Lung (tissue), 12 donors: ENCODE measurements around the gene PPIP5K1. TPM values are rescaled to one million over a fixed set of nuclear protein-coding genes. Genes with fewer than 3 reads are reported as not detected.

Experiments used
- ATAC-seq: fragments of 200-7000 bp; cut with Tn5 transposase; one replicate; pipeline ENCODE4 v1.9.1; 2020; ENCODE audit warnings: moderate number of reproducible peaks; ENCODE audit not compliant: insufficient read depth, low FRiP score
- DNase-seq, 3 donors: peaks; one replicate each; pipeline ENCODE4 v3.0.0-alpha.2; 2013 to 2017
- H3K27ac ChIP-seq, 2 donors: one replicate each; pipeline ENCODE4 v1.5.1; 2013; ENCODE audit warnings: mild to moderate bottlenecking in 2 of 2, moderate library complexity in 2 of 2, control low read depth in 1 of 2, inconsistent platforms in 1 of 2, low read depth in 1 of 2, low read length in 1 of 2
- H3K27me3 ChIP-seq, 3 donors: one replicate each; pipeline ENCODE4 v1.5.1; 2013; ENCODE audit warnings: low read length in 2 of 3; ENCODE audit not compliant: control insufficient read depth in 3 of 3, insufficient read depth in 3 of 3
- H3K36me3 ChIP-seq, 4 donors: one replicate each; pipeline ENCODE4 v1.5.1; 2013; ENCODE audit warnings: low read length in 4 of 4, mild to moderate bottlenecking in 1 of 4, moderate library complexity in 1 of 4; ENCODE audit not compliant: control insufficient read depth in 4 of 4, insufficient read depth in 4 of 4
- H3K4me1 ChIP-seq, 5 donors: one replicate each; pipeline ENCODE4 v1.5.1; 2013; ENCODE audit warnings: low read length in 5 of 5, mild to moderate bottlenecking in 2 of 5, moderate library complexity in 1 of 5; ENCODE audit not compliant: control insufficient read depth in 5 of 5, insufficient read depth in 5 of 5
- H3K4me3 ChIP-seq: one replicate; pipeline ENCODE4 v1.5.1; 2013; ENCODE audit warnings: mild to moderate bottlenecking, control low read depth, moderate library complexity
- H3K9ac ChIP-seq, 2 donors: one replicate each; pipeline ENCODE4 v1.5.1; 2013; ENCODE audit warnings: low read length in 2 of 2, control low read depth in 1 of 2; ENCODE audit not compliant: insufficient read depth in 1 of 2
- H3K9me3 ChIP-seq, 4 donors: one replicate each; pipeline ENCODE4 v1.5.1; 2013; ENCODE audit warnings: low read length in 3 of 4, mild to moderate bottlenecking in 1 of 4, moderate library complexity in 1 of 4; ENCODE audit not compliant: control insufficient read depth in 4 of 4, insufficient read depth in 3 of 4
- CTCF ChIP-seq: IDR thresholded peaks from 2 replicates; pipeline ENCODE4 v1.5.1; 2012; ENCODE audit warnings: mild to moderate bottlenecking; ENCODE audit errors: control extremely low read depth, extremely low read depth
- WGBS, 2 donors: extraction: QIAGEN DNeasy Blood & Tissue Kit; methylation state at CpG; one replicate each; pipeline ENCODE4 v1.1.7; 2013; 5-methylcytosine and 5-hydroxymethylcytosine counted together
- polyA plus RNA-seq, 2 donors: library from polyadenylated mRNA; stranded (reverse); fragments of 200-250 nt; gene quantifications; one replicate each; pipeline ENCODE4 v1.2.1, GENCODE V29; 2013
- total RNA-seq, 2 donors: library from RNA; depleted of rRNA in 1 of 2; stranded (reverse); fragments of >200 nt in 1 of 2; gene quantifications; one replicate each; pipeline ENCODE4 v1.2.1, GENCODE V29; 2014 to 2021
- donor health status: control.
- donor health status: control.
- donor health status: Bipolar disorder and iron deficiency.
- donor health status: healthy.
- donor health status: DM: yes; HTN: yes; CAD: no.

PPIP5K1 gene
- total and polyA plus RNA-seq, 4 donors: 8.0 to 40.2 (median 16.4) TPM

- Histone ChIP-seq H3K9me3 (no peaks in the 10 kb centered on the region), H3K27me3 (no peaks in the 10 kb centered on the region), H3K9ac (peak overlapping the region; percentile 91 to 93), H3K4me3 (no peak overlapping the region), H3K4me1 (peaks cover 0 to 18% (median 4%) of the 10 kb centered on the region in 5 donors), H3K36me3 (peaks cover 0 to 6% (median 3%) of the 10 kb centered on the region in 4 donors), H3K27ac (peak overlapping the region in 1 of 2 donors; percentile 43)
- ATAC-seq (no peak), DNase-seq (no peak)
- WGBS, 2 donors: 73 to 80% methylated on average over 7 of the region's 7 CpGs
- TF ChIP-seq CTCF: no peak
Observed at GRCh38 chr15:43493703-43494472, 96.1 kb downstream of the PPIP5K1 start.

- ATAC-seq (peak; percentile 96), DNase-seq (peak; percentile 96 to 98 (median 97))
- TF ChIP-seq CTCF: no peak
- Histone ChIP-seq H3K9me3 (no peaks in the 10 kb centered on the region), H3K27ac (peak within 1 kb of the TSS; percentile 58 to 93), H3K4me1 (peaks cover 0 to 18% (median 4%) of the 10 kb centered on the region in 5 donors), H3K36me3 (peaks cover 1 to 12% (median 7%) of the 10 kb centered on the region in 4 donors), H3K9ac (peak within 1 kb of the TSS; percentile 91 to 93), H3K27me3 (no peaks in the 10 kb centered on the region), H3K4me3 (peak within 1 kb of the TSS; percentile 93)
- 1% methylated on average over 54 of the region's 54 CpGs for WGBS, 2 donors
Observed at GRCh38 chr15:43492673-43493601, 97.1 kb downstream of the PPIP5K1 start, which contains the start of gene TP53BP1. Gene TP53BP1, minus strand, starts transcription at chr15:43493156. Its CDS starts 113 bp downstream, at chr15:43493043.

GRCh38 chr15:43492266-43492665 is 97.7 kb downstream of the PPIP5K1 start:
- Histone ChIP-seq H3K4me3 (peak overlapping the region; percentile 93), H3K4me1 (peaks cover 0 to 18% (median 4%) of the 10 kb centered on the region in 5 donors), H3K9ac (peak overlapping the region; percentile 86 to 93), H3K36me3 (peaks cover 3 to 14% (median 9%) of the 10 kb centered on the region in 4 donors), H3K27me3 (no peaks in the 10 kb centered on the region), H3K9me3 (no peaks in the 10 kb centered on the region), H3K27ac (no peak overlapping the region)
- no peak for TF ChIP-seq CTCF
- no peak for ATAC-seq
- no peak for DNase-seq
- 15 to 18% methylated on average over 7 of the region's 7 CpGs for WGBS, 2 donors
